GM19452 (cell line): Measurements from ENCODE around the gene FAM117A.

Experiments
- ATAC-seq: cut with Tn5 transposase; IDR thresholded peaks from one replicate; pipeline ENCODE4 v1.9.1; 2021; ENCODE audit not compliant: unreplicated experiment

FAM117A gene, protein sequence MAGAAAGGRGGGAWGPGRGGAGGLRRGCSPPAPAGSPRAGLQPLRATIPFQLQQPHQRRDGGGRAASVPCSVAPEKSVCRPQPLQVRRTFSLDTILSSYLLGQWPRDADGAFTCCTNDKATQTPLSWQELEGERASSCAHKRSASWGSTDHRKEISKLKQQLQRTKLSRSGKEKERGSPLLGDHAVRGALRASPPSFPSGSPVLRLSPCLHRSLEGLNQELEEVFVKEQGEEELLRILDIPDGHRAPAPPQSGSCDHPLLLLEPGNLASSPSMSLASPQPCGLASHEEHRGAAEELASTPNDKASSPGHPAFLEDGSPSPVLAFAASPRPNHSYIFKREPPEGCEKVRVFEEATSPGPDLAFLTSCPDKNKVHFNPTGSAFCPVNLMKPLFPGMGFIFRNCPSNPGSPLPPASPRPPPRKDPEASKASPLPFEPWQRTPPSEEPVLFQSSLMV

DNA sequence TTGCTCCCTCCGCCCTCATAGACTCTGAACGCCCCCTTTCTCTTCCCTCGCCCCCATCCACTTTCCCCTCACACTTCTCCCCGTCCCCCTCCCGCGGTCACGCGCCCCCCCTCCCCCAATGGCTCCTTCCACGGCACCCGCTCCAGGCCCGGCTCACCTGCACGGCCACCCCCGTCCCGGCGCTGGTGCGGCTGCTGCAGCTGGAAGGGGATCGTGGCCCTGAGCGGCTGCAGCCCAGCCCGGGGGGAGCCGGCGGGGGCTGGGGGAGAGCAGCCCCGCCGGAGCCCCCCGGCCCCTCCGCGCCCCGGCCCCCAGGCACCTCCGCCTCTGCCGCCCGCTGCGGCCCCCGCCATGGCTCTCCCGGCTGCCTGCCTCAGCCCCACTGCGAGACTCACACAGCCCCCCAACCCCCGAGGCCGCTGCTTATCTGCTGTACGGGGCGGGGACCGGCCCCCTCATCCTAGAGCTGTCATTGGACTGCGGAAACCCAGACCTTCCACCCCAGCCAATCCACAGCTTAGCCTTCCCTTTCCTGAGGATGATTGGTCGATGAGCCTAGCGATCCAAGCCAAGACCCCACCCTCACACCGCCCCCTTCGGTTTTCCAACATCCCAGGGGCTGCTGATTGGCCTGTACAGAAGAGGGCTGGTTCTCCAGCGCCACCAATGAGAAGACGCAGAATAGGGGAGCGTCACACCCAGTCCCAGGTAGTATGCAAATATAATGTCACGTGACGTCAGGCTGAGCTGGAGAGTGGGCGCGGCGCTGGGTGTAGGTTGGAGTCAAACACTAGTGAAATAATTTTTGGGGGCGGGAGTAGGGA lies at the start of gene FAM117A:
Gene FAM117A (minus strand): TSS at position 397 of the 824 bp plus-strand sequence. CDS start 44 bp downstream, at position 353.
- ATAC-seq, result peak; percentile 96

DNA sequence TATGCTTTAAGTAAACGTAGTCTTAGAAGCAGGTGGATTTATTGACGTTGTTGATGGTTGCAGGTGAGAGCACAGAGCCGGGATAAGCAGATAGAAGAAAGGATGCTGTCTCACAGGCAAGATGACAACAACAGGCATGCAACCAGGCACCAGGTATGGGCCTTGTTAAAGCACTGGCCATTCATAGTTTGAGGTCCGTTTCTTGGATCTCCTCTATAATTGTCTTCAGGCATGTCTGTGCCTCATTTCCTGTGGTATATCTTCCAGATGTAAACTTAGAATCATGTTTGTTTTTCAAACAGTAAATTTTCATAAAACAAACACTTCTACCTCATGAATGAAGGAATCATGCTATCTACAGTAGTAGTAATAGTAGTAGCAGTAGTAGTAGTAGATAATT lies 45.1 kb upstream of the FAM117A start:
- ATAC-seq, result no peak

DNA sequence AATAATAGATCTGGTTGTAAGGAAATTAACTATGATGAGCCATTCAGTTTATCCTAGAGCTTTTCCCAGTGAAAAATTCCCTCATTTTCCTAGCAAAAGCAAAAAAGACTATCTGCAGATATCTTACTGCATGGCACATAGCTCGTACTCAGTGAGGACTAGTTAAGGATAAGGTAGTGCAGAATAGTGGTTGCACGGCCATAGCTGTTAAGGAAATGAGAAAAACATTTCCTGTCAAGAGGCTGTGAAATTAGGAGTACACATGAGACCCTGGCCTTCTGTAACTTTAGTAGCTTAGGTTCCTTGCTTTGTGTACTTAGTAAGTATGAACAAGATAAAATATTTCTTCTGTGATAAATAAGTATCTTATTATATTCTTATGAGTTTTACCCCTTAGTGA lies 34.8 kb upstream of the FAM117A start:
- ATAC-seq, result no peak

DNA sequence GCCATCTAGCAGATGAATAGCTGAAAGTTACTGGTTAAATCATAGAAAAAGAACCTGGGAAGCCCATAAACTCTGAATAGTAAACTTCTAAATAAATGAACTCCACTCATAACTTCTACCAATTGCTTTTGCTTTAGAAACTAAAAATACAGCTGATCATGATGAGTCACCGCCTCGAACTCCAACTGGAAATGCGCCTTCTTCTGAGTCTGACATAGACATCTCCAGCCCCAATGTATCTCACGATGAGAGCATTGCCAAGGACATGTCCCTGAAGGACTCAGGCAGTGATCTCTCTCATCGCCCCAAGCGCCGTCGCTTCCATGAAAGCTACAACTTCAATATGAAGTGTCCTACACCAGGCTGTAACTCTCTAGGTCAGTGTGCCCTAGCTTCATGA lies 34.3 kb upstream of the FAM117A start:
- ATAC-seq, result no peak

DNA sequence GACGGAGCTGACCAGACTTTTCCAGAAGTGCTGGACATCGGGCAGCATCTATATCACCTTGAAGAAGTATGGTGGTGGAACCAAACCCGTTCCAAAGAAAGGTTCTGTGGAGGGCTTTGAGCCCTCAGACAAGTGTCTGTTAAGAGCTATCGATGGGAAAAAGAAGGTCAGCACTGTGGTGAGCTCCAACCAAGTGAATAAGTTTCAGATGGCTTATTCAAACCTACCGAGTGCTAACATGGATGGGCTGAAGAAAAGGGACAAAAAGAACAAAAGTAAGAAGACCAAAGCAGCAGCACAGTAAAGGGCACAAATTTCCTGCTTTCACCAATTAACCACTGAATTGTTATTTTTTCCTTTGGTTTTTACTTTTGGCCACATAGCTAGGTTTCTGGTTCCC lies 31.4 kb upstream of the FAM117A start:
- ATAC-seq, result no peak

DNA sequence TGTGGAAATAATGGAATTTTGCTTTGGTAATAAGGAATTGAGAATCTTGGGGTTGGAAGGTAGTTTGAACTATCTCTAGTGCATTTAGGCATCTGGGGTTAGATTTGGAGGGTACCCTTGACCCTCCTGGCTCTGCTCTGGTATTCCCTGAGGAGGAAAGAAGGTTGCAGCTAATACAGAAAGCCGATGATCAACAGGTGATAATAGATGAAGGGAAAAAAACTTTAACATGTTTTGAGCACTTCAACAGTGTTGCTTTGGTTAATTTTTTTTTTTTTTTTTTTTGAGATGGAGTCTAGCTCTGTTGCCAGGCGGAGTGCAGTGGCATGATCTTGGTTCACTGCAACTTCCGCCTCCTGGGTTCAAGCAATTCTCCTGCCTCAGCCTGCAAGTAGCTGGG lies 29.4 kb upstream of the FAM117A start:
- ATAC-seq, result no peak

DNA sequence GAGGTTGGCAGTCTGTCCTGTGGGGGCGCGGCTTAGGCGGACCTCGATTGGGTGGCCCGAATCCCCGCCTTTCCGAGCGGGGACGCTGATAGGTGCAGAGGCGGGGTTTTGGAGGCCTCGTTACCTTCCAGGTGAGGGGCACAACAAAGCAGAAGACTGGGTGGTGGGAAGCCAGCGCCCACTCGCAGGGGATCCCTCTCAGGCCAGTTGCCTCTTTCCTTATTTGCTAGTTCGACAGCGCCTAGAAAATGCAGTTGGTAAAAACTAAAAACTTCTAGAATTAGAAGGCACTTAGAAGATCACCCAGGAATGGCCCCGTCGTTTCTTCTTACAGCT lies 25.3 kb upstream of the FAM117A start:
- ATAC-seq, result no peak

DNA sequence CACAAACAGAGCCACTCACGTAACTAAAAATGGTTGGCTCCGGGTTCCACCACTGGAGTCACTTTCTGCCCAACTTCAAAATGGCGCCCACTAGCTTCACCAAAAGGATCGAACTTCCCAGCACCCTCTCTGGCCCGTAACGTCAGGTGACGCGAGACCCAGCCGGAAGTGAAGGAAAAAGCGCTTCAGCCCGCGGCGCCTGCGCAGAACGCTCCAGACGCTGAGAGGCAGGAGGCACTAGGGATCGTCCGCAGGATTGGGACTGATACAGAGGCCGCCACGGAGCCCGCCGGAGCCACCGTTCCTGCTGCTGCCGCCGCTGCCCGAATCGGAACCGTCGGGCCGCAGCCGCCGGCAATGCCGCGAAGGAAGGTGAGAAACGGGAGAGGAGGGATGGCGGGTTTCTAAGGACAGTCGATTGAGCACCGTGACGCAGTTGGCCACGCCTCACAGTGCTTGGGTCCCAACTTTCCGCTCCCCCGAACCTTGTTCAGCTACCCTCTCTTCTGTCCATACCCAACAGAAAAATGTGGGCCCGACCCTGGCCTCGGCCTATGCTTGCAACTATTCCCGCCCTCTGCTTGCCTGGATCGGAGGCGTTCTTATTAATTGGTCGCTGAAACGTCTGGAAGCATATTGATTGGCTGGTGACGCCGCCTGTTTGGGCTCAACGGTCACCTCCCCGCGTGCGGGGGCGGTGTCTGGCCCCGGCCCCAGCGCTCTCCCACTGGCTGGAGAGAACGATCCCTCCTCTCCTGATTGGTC lies 24.7 kb upstream of the FAM117A start, which contains the start of gene KAT7:
Gene KAT7 (plus strand): TSS at position 204 of the 765 bp plus-strand sequence. CDS start 154 bp downstream, at position 358.
- peak; percentile 89 for ATAC-seq

DNA sequence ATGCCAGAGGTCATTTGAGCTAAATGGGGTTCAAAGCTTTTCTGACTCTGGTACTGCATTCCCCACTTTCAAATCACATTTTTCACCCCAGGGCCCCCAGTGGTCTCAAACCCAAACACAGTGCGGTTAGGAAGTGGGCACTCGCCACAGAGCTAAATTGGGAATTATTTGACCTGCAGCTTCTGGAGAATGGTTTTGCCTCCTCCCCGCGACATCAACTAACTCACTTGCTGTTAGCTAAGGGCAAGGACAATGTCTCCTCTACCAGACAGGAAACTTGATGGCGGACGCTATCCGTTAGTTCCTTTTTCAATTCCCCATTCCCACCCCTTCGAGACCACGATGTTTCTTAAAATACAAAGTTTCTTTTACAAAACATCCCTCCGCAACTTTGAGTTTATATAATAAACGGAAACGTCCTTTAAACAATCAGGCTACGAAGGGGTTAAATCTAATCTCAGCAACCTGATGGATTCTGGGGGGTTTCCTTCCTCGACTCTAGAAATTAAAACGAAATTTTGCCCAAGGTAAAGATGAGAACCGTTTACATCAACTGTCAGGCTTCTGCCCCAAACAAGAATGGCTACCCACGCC lies 24.1 kb upstream of the FAM117A start:
- no peak for ATAC-seq

DNA sequence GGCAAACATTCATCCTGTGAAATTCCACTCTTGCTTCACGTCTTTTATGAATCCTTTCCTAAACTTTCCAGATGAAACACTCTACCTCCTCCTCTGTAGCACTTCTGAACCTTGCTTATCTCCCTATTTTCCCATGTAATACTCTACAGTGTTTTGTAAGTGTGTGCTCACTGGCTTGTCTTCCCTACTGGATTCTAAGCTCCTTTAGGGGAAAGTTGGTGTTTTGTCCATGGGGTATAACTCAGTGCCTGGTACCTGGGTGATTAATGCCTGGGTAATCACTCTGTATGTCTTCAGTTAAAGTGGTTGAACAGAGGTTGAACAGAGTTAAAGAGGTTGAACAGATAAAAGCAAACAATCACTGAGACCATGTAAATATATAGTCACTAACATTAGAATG lies 20.7 kb upstream of the FAM117A start:
- no peak for ATAC-seq

DNA sequence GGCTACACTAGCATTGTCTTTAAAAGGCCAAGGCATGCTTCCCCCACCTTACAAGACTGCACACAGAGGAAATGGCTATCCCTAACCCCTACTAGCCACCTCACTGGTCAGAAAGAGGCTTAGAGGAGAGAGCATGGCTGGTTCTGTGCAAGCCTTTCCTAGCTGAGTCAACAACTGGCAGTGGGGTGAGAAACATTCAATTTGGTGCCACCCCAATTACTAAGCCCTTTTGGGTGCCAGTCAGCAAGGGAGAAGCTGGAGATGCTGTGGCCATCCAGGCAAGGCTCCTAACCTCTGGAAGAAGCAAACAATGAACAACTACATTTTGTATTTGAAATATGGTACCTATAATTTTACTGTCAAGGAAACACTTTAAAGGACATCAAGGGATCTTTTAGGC lies 19.9 kb upstream of the FAM117A start:
- no peak for ATAC-seq

DNA sequence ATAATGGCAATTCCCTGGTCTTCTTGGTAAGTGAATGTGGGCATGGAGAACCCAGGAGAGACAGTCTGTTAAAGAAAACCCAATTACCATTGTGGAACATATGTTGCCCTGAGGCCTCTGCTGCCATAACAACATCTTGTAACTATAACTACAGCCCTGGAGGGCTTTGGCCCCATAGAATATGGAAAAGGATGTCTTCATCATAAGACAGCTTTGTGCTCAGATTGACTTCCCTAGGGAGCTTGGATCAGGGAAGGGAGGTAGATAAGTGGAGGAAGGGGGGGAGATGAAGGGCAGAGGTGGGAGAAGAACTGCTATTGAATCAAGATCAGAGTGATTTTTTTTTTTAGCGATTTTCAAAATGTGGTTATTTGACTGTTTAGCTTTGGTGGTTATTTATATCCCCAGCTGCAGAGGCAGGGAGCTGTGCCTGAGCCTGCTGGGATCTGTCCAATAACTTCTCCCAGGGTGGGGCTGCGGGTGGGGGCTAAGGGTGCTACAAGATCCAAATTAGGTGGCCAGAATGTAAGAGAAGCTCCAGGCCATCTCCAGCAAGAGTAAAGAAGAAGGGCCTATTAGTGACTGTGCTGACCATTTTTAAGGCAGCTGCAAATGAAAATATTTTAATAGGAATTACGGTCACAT lies 19.3 kb upstream of the FAM117A start:
- ATAC-seq, result no peak

DNA sequence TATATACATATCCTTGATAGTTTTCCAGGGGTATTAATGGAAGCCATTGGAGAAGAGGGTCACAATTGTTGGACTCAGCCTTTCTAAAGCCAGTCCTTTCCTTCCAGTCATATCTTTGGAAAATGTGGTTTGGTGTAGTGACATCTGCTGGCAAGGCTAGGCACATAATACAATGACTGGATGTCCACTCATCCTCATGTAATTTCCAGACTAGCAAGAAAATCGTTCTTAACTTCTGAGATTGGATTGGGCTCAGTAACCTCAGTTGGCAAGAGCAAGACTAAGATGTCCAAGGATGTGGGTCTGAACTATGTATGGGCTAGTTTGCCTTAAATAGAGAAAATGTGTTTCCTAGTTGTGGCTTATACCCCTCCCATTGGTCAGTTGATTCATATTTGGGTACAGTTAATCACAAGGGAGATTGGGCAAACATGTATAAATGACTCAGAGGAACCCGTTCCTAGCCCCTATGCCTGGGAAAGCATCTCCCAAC lies 15.9 kb upstream of the FAM117A start:
- no peak for ATAC-seq

DNA sequence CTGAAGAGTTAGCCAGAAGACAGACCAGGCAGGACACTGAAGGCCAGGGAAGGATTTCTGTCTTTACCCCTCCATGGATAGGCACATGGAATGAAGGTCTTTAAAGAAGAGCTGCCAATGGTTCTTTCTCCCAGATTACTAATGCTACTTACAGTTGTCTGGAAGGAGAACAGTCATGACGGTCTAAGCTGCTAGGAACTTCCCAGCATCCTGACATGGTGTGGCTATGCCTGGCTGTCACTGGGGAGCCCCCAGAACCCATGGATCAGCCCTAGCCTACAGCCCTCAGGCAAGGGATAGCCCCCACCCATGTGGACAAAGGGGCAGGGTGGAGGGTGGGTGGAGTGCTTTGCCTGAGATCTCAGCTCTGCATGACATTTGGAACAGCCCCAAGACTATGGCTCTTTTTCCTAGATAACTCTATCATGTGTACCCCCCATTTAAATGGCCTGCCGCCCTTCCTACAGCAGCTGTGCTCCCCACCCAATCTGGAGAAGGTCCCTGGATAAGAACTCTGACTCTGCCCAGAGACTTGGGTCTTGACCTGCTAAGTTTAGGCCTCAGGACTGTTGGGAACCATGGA lies 15.3 kb upstream of the FAM117A start:
- no peak for ATAC-seq

DNA sequence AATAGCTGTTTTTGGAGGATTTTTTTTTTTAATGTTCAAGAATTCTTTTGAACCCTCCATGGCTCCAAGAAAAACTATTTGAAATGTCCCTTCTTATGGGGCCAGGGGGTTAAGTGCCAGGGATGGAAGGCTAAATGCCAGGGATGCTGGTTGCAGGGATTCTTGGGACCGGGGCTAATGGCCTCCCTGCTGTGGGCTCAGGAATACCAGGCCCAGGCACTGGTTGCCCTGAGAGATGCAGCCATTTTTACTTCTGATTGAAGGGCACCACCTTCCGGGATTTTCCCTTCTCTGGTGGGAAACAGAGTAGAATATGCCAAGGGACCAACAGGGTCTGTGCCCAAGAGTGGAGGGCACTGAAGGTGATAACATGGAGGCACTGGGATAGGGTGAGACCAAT lies 13.6 kb upstream of the FAM117A start:
- ATAC-seq, result no peak

DNA sequence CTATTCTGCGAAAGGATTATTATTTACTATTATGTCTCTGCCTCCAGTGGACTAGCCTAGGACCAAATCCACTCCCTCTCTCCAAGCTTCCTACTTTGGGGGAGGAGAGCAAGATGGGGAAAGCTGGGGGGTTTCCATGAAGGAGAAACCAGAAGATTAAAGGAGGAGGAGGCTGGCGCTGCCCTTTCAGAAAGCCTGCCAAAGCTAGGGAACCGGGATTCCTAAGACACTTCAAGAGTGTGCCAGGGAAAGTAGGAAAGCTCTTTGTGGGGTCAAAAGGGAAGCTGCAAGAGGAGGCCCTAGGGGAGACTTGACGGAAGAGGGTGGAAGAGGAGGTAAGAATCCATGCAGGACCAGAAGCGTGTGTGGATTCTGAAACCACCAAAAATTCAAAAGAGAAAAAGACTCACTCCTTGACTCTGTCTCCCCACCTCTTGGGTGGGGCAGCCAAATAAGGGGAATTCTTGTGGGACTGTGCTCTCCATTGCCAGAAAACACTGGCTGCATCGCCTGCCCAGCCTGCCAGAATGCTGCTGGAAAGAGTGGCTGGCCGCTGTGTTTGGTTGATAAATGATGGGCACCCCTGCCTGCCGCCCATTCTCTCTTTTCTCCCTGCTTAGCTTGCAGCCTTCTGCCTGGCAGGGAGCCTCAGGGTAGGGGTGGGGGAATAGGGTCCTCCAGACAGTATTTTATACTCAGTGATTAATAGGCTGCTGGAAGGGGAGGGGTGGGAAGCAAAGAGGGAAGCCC lies 12.8 kb upstream of the FAM117A start:
- ATAC-seq, result no peak

DNA sequence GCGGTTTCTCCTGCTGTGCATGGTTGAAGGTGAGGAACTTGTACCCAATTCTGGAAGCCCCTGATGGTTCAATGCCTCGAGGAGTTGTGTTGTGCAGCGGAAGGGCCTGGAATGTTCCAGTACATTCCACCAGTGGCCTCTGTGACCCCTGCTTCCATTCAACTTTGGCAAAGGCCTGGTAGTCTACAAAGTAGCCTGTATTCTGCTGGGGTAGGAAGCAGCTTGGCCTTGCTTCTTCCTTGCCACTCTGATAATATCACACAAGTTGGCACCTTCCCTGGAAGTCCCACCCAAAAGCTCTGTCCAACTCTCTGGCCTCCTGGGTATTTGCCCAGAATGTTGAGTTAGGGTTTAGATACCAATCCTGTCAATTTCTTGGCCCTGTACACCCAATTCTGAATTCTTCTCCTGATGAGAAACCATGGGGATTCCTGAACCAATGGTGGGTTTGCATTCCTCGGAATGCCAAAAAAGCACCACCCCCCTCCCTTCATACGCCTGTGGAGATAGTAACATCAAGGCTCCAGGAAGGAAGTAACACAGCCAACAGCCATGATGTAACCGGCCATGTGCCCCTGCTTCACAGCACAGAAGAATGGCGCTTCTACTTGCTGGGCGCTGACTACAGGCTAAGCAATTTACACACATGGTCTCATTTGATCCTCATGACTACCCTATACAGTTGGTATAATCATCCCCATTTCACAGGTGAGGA lies 11.8 kb upstream of the FAM117A start:
- no peak for ATAC-seq

DNA sequence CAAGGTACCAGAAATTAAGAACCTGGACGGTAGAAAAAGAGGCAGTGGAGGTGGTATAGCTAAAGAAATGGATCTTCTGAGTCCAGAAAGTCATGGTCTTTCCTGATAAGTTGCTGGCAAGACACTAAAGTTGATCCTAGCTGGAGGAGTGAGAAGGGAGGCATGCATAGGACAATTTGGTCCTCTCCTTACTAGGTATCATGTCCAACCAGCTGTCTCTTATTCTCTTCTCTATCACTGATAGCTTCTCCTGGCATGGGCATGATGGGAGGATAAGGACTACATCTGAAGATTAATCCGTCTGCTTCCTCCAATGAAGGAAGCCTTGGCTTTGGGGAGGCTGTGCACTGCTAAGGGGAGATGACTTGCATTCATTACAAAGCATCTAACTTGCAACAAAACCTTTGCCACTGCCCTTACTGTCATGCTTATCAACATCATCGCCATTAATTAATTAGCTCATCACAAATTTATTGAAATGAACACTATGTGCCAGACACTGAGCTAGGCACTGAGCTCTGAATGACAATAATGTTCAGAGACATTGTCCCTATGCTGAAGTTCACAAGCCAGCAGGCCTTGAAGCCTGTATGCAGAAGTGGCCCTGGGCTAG lies 3.1 kb upstream of the FAM117A start:
- no peak for ATAC-seq
